Fibroblast of skin of left quadriceps (primary cell): ENCODE measurements around the gene FGD1.

ENCODE experiments used
- DNase-seq, 2 experiments: peaks; one replicate each; pipeline ENCODE4 v3.0.0-alpha.2; 2013; ENCODE audit warnings: low read depth in 2 of 2

The FGD1 gene

DNA sequence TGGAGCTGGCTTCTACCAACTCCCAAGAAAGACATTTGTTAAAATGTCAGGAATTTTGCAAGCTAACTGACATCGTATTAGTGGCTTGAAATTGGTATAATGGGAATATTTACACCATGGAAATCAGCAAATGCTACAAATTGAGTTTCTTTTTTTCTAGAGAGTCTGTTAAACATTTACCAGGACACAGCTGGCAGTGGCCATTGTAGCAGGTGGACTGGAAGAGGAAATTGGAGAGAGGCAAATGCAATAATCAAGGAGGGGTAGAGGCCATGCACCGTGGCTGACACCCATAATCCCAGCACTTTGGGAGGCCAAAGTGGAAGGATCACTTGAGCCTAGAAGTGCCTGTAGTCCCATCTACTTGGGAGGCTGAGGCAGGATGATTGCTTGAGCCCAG lies 88.8 kb downstream of the FGD1 start:
- DNase-seq: no peak

- no peak for DNase-seq
These were observed 98.9 kb downstream of the FGD1 start for GRCh38 chrX:54397113-54397512.
